HG02840 (cell line): ENCODE results near the gene FMNL2.

ENCODE experiments used
- ATAC-seq: cut with Tn5 transposase; IDR thresholded peaks from one replicate; pipeline ENCODE4 v1.9.1; 2021; ENCODE audit warnings: mild to moderate bottlenecking, moderate library complexity, moderate number of reproducible peaks; ENCODE audit not compliant: unreplicated experiment, low FRiP score

The FMNL2 gene

DNA sequence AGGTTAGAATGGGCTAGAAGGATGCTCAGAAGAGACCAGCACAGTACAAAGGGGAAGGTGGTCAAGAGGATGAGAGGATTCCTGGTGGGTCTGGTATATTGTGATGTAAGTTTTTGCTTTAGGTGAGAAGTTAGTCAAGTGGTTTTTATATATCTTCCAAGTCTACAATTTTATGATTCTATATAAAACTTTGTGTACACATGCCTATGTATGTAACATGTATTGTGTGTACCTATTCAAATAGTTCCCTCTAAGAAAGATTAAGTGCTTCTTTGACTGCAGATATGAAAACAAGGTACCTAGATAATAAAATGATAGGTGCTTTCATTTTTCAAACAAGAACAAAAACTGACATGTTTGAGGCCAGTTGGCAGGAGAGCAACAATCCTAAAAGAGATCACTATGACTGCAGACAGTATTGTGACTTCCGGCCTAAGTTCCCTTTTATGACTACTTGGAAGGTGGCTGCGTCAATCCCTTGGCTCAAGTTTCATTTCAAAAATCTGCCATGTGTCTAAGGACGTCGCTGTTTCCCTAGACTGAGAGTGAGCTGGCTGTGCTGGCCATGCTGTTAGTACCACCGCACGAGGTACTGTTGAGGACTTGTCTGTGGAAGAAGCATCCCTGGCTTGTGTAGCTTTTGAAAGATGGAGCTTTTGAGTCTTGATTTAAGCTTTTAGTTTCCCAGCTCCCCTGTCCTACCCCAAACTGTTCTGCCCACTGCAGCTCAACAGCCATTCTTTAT is 259.2 kb downstream of the FMNL2 start:
- peak; percentile 73 for ATAC-seq

DNA sequence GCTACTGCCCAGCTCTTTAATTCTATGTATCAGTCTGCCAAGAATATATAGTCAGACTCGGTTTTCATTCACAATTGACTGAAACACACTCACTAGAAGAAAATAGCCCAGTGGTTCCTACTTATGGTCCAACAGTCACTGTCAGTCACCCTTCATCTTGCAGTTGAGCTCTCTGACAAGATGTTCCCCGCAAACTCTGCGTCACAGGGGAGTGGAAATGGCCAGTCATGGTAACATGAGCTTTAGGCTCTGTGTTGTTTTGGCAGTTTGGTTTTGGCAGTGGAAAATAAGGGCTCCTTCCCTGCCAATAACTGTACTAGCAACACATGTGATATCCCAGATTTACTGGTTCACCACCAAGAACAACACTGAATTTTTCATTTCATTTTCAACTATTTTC is 259.8 kb downstream of the FMNL2 start:
- no peak for ATAC-seq

DNA sequence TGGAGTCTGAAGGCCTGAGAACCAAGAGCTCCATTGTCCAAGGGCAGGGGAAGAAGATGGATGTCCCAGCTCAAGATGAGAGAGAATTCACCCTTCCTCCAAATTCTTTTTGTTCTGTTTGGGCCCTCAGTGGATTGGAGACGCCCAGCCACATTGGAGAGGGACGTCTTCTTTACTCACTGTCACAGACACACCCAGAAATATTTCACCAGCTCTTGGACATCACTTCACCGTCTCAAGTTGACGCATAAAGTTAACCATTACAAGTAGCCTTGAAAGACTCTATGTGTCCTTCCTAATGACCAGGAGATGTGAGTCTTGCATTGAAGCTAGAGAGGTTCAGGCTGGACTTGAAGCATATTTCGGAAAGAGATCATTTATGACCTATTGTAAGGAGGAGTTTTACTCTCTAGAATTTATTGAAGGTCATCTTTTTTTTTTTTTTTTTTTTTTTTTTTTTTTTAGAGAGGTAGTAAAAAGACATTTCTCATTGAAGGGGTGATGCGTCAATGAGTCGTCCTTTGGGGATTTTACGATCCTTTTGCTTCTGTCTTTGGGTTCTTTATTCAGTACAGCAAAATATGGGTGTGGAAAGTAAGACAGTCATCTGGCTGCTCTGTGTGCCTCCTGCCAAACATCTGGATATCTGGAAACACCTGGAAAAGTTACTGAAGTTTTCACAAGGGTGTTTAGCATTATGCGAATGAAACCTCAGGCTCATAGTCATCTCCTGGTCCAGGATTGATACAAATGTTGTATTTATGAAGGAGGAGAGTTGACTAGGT is 264.2 kb downstream of the FMNL2 start:
- ATAC-seq: no peak

DNA sequence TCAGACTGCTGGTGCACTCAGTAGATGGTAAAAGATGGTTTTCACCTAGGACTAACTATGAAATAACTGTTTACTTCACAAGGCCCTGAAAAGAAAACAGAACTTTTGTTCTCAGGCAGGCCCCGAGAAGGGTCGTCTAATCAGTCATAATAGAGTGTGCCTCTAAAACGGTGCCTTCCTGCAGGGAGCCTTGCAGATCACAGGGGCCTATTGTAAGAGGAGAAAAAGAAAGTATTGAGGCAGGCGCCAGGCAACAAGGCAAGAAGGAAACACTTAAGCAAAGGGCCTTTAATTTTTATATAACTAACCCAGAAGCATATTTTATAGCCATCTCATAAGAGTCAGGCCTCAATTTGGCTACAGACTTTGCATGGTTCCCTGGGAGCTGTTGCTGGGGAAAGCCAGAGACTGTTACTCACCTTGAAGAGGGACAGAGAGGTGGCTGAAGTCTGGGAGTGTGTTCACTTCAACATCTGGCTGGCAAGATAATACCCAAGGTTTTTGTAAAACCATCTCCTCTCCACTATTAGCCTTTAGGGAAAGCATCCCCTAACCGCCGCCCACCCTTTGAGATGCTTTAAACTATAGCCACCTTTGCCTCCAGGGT is 265.2 kb downstream of the FMNL2 start:
- no peak for ATAC-seq

DNA sequence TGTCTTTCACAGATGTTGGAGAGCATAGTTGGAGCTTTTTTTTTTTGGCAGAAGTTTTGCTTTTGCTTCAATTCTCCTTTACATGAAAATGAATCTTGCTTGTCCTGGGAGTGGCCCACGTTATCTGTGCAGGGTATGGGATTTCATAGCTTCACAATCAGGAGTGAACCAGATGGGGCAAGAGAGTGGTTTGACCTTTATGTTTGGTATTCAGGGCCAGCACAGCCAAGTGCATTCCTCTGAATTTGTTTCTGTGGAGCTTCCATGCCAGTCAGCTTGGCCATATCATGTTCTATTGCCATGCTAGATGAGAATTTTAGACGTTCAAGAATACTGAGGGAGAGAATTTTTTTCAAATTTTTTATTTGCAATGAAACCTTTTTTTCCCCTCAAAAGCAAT is 265.7 kb downstream of the FMNL2 start:
- no peak for ATAC-seq

DNA sequence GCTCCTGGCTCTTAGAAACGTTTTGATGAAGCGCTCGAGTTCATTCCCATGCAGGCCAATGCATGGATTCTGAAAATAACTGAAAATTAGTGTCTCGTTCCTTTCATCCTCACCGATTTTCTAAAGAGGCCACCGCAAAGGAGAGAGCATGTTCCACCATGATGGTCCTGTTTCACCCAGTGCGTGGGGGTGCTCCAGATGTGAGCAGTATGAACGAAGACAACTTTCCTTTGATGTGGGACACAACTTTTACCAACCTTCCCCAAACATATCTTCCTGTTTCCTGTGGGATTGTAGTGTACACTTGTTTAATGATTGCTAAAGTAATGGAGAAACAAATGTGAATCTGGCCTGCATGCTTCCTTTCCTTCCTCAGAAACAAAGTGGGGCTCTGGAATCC is 267.8 kb downstream of the FMNL2 start:
- no peak for ATAC-seq

DNA sequence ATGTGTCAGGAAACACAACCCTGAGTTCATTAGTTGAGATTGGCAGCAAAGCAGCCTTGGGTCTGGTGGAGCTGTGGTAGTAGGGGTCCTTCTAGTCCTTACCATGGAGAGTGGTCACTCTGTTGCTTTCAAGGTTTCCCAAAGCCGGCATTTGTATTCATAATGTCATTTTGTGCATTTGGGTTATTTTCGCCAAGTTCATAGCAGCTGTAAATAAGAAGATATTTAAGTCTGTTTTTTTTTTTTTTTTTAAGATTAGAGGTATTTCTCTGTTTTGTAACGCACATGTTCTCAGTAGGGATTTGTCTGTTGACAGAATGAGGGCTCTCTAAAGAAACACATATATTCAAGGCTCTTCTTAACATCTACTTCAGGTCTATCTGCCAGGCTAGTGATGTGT is 268.2 kb downstream of the FMNL2 start:
- ATAC-seq: no peak

DNA sequence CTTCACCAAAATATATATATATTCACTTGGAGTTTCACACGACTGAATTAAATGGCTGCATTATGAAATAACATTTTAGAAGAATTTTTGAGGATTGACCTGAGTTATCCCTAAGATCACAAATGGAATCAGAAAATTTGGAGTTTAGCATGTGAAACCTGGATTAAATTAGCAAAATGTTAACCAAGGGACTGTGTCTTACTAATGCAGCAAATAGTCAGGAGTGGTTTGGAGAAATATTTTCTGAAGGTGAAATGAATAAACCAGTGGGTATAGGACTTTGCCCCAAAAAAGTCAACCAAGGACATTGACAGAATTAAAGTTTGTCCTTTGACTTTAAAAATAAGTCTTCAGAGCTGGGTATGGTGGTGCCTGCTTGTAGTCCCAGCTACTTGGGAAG is 271.1 kb downstream of the FMNL2 start:
- no peak for ATAC-seq

DNA sequence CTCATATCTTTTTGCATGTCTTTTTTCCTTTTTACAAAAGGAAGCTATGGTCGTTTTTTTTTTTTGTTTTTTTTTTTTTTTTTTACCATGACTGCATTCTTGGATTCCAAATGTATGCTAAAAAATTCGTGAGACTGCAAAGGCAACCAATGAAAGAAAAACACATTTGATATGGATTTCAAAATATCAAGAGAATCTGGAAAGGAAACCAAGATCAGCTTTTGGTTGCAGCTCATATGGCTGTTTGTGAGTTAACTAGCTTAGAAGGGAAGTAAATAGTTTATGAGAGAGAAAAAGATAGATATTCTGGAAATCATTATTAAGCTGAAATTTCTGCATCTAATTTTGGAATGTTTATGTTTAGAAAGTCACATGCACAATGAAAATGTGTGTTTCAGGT is 272.0 kb downstream of the FMNL2 start:
- no peak for ATAC-seq

DNA sequence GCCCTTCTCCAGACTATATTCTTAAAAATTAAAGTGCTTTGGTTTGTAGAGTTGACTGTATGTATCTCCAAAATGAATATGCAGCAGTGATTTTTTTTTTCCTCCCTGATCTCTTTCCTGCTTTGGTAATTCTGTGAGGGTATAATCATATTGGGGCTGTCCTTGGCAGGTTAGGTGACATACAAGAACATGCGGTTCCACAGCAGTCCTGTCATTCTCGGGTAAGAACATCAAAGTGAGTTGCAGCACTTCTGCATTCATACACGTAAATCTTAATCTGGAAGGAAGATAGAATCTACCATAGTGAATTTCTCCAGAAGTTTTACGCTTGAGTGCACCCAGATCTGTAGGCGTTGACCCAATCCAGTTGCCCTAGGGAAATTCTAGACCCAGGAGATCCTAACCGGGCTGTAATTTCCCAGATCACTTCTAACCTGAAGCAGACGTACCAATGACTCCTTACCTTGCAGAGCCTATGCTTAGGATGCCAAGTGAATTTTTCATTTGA is 272.9 kb downstream of the FMNL2 start:
- ATAC-seq: no peak

DNA sequence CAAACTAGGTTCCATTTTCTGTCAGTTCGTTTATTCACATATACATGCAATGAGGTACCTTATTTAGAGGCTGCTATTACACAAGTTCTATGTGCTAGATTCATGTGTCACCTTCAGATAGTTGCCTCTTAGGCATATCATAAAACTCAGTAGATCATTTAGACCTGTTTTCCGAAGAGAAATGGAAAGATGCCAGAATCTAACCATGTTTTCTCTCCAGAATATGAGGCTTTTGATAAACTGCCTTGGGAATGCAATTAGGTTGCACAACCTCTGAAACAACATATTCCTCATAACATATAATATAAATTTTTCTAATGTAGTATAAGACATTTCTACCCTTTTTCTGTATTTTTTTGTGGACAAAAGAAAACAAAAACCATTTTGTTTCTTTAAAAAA is 274.2 kb downstream of the FMNL2 start:
- no peak for ATAC-seq

DNA sequence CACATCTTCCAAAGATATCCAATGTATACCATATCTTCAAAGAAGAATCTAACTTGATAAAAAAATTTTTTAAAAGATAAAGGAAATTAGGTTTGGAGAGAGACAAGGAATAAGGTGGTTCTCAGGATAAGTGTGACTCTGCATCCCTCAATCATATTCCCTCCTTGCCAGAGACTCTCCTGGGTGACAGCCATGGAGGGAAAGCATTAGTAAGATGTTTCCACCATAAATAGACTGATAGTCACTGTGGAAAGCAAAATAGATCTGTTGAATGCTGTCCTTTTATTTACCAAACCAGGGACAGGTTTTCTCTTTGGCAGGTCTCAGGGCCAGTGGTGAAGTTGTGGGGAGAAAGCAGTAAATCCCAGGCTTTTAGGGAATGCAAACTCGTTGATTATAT is 274.7 kb downstream of the FMNL2 start:
- no peak for ATAC-seq

DNA sequence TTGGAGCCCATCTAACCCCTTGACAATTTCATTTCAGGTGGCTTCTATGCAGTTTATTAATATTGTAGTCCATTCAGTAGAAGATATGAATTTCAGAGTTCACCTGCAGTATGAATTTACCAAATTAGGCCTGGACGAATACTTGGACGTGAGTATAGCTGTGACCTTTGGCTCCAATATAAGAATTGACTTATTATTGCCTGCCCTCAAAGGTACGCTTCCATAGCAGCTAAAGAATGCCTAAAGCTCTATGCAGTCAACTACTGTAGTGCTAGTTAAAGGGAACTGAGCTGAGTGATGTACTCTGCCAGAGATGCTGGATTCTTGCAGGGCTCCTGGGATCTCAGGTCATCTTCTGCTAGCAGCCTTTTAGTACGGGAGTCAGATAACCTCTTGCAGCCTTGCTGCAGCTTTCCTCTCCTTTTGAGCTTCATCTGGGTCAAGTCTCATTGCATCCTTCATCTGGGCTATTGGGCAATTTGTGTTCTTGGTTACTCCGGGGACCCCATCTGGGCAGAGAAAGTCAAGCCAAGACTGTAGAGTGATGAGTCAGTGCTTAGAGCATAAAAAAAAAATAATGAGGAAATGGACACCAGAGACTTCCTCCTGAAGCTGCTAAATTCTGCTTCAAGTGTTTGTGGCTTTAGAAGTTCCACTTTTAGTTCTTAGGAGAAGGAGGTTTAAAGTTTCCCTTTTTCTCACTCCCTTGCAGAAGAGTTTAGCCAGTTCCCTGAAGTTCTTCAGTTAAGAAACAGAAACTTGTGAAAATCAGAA is 276.7 kb downstream of the FMNL2 start:
- ATAC-seq: no peak

DNA sequence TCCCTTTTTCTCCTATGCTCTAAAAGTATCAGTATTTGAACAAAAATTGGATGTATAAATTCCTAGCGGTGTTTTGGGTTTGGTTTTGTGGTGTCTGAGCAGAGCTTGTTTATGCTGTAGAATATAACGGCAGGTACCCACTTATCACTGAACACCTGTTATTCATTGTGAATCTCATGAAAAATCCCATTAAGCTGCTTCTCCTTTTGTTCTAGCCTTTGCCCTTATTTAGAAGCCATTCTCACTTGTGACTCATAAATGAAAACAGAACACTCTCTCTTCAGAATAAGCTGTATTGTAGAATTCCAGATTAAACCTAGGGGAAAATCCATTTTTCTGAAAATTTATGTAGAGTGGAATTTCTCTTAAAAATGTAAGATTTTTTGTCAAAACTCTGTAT is 278.3 kb downstream of the FMNL2 start:
- ATAC-seq: no peak

DNA sequence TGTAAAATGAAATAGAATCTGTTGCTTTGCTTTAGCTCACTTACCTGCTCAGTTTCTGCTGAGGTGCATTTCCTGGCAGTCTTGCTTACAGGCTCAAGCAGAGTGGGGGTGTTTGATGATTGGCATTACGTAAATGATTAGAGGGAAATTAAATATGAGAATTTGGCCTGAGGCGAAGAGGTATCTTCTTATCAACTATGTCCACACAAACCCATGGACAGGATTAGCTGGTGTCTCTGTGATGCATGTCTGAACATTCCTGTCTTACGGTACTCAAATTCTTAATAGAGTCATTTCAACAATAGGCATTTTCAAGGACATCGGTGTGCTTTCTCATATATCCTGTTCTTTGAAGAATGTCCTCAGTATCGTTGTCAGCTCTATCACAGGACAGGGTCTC is 280.2 kb downstream of the FMNL2 start:
- no peak for ATAC-seq

DNA sequence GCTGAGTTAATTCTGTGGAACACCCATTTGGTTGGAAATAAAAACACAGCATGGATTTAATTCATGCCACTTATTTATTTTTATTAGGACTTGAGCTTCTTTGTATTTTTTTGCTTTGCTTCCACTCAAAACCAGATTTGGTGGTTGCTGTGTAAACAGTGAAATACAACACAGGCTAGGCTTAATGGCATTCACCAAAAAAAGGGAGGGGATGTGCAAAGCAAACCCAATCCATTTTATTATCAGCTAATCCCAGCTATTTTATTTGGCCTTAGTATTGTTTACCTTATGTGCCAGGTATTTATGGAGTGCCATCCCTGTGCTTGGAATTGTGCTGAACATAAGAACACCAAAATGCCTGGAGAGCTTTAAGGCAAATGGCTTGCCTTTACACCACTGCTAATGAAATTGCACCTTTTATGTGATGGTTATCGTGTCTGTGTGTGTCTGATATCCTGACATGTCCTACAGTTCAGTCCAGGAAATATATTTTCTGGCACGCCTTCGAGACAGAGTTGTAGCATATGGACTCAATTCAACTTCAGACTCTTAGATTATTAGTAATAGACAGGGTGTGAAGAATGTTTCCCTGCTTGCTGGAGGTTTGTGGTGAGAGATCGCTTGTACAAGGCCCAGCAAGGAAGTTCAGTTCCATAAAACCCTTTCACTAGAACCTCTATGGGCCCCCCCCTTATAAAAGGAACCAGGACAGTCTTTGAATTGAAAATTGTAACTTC is 282.6 kb downstream of the FMNL2 start:
- no peak for ATAC-seq

DNA sequence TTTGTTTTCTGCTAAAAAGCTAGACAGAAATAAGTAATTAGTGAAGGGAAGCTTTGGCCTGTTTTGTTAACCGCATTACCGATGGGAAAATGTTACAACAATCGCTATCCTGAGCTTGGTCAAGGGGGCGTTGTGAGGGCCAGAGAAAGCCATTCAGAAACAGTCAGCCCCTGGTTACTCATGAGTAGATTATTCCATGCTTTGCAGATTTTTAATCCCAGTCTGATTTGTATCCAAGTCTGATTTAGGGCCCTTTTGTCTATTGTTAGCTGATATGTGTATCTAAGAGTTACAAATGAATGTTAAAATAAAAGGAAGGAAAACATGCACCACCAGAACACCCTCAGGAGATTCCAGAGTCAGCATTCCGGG is 283.2 kb downstream of the FMNL2 start:
- no peak for ATAC-seq

DNA sequence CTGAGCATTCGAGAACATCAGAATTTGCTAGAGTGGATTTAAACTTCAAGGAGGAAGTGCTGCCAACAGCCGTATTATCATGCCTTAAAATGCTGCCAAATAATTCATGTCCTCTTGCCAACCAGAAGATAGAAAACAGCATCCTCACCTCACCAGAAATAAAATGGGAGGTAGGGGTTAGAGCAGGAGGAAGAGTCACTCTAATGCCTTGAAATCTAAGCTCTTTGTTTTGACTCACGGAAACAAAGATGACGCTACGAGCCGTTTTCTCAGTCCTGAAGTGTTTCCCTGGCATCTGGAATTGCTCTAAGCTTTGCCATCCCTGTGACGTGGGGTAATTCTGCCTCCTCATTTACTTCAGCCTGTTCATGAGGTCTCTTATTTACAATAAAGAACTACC is 285.2 kb downstream of the FMNL2 start:
- ATAC-seq: no peak

DNA sequence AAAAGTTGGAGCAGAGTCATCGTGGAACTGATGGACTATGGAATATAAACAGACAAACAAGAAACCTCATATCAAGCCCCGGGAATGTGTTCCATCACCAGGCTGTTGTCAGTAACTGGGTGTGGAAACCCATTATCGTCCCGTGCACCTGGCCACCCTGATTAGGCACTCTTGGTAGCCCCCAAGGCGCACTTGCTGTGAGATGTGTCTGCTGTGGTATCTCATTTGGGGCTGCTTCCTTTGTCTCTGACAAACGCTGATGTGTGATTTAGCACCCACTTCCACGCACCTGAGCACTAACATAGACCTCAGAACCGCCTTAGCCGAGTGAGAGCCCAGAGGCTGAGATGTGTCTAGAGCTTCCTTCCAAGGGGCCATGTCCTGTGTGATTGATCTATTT is 286.0 kb downstream of the FMNL2 start:
- ATAC-seq: no peak

DNA sequence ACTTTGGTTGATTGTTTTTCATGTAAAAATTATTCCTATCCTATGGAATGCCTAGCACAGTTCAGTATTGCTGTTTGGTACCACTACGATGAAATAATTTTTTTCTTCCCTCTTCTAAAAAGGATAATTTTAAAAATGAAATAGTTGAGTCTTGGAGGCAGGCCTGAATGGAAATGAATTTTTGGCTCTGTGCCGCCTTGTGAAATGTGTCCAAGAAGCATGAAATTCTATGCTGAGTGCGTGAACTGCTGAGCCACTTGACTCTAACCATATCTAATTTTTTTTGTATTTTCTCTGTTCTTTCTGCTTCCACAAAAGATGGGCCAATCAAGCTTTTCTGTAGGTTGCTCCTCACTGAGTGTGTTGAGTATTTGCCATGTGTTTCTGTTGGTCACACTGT is 287.2 kb downstream of the FMNL2 start:
- no peak for ATAC-seq
